Transverse colon (tissue), 4 donors: ENCODE measurements around the gene CRISPLD2. TPM values are rescaled to one million over a fixed set of nuclear protein-coding genes. Genes with fewer than 3 reads are reported as not detected.

Experiments
- DNase-seq: peaks from one replicate; pipeline ENCODE4 v3.0.0-alpha.2; 2019
- H3K27ac ChIP-seq, 4 donors: fragments of 200-600 bp; sonication (generic); 2 replicates each; pipeline ENCODE4 v1.5.1; 2016 to 2018; ENCODE audit warnings: inconsistent platforms in 4 of 4
- H3K27me3 ChIP-seq: fragments of 200-600 bp; sonication (generic); 2 replicates; pipeline ENCODE4 v1.5.1; 2017; ENCODE audit warnings: inconsistent platforms
- H3K36me3 ChIP-seq, 4 donors: fragments of 200-600 bp; sonication (generic); 2 replicates each; pipeline ENCODE4 v1.5.1; 2017 to 2019; ENCODE audit warnings: inconsistent platforms in 4 of 4
- H3K4me1 ChIP-seq, 4 donors: fragments of 200-600 bp; sonication (generic); 2 replicates each; pipeline ENCODE4 v1.5.1; 2017 to 2020; ENCODE audit warnings: inconsistent platforms in 4 of 4
- H3K4me3 ChIP-seq, 4 donors: fragments of 200-600 bp; sonication (generic); 1 replicate in 1 of 4; 2 replicates in 3 of 4; pipeline versions ENCODE4 v1.5.1 to v1.6.1; 2017 to 2019; ENCODE audit warnings: inconsistent platforms in 4 of 4
- H3K9me3 ChIP-seq, 2 donors: fragments of 200-600 bp; sonication (generic); 2 replicates each; pipeline ENCODE4 v1.5.1; 2017 to 2019; ENCODE audit warnings: inconsistent platforms in 2 of 2
- EP300 ChIP-seq: sonication (generic); formaldehyde crosslinking; IDR thresholded peaks from one replicate; pipeline ENCODE4 v1.6.1; 2017; ENCODE audit warnings: antibody characterized with exemption, low read depth
- POLR2A ChIP-seq: fragments of 450-650 bp; IDR thresholded peaks from one replicate; pipeline ENCODE4 v1.6.1; 2016; ENCODE audit warnings: antibody characterized with exemption, mild to moderate bottlenecking, moderate library complexity
- POLR2AphosphoS5 ChIP-seq, 3 donors: sonication (generic); formaldehyde crosslinking; IDR thresholded peaks; one replicate each; pipeline ENCODE4 v1.6.1; 2016; ENCODE audit warnings: antibody characterized with exemption in 3 of 3
- WGBS, 2 donors: methylation state at CpG; one replicate each; pipeline ENCODE4 v1.1.5; 2018; ENCODE audit warnings: low coverage in 1 of 2; 5-methylcytosine and 5-hydroxymethylcytosine counted together
- in situ Hi-C, 4 donors: fragments of 200-750 bp; cut with MboI; loops; one replicate each; pipeline versions ENCODE4 v1.15.0 to v1.15.1; 2017; ENCODE audit warnings: low sequenced_read_pairs in 3 of 4, low pct_ligation_motif_present in 1 of 4, low pct_unique_long_range_greater_than_20kb in 1 of 4
- intact Hi-C: fragments of 100-400 bp; cut with DNase I; formaldehyde crosslinking; loops from one replicate; pipeline ENCODE4 v1.15.1; 2023; ENCODE audit warnings: low total_unique reads
- total RNA-seq, 4 donors: library from RNA; depleted of rRNA; stranded (reverse); fragments of >200 nt; gene quantifications; one replicate each; pipeline ENCODE4 v1.1.0, GENCODE V29; 2016
- TF ChIP-seq, protein P1 (sequence below), 5 experiments: fragments of 200-600 bp in 3 of 5; fragments of 450-650 bp in 2 of 5; sonication (generic) in 3 of 5; IDR thresholded peaks; 1 replicate in 2 of 5; 2 replicates in 3 of 5; pipeline ENCODE4 v1.5.1; 2016 to 2017; ENCODE audit warnings: antibody characterized with exemption in 5 of 5, inconsistent platforms in 3 of 5, mild to moderate bottlenecking in 2 of 5, moderate library complexity in 1 of 5

The CRISPLD2 gene
- total RNA-seq, 4 donors from 2014 or later = 53.4 to 326 (median 71.0) TPM

DNA sequence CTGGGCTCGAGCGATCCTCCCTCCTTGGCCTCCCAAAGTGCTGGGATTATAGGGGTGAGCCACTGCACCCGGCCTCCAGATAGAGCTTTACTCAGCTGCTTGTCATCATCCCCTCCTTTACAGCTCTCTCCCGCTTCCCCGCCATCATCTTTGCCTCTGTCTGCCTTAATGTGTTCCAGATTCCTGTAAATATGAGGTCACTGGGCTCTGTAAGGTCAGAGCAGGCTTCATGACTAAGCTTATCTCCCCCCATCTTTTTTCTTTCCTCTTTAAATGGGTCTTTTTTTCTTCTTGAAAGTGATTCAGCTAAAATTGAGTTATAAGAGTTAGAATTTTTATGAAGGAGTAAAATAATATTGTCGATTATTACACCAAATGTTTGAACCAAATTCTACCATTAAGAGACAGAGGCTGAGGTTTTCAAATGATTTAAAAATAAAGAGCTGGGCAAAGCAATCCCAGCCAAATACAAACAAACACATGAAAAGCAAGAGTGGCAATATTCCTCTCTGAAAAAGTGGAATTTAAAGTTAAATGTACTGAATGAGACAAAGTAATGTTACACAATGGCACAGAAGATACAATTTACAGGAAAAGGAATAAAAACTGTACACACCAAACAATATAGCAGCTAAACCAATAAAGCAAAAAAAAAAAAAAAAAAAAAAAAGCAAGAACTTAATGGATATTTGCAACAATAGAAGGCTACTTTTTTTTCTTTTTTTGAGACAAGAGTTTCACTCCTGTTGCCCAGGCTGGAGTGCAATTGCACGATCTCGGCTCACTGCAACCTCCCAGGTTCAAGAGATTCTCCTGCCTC, 62.1 kb downstream of the CRISPLD2 start:
- H3K4me3 ChIP-seq = no peak overlapping the region
- DNase-seq = no peak
- H3K27me3 ChIP-seq = no peaks in the 10 kb centered on the region
- WGBS, 2 donors = 77 to 91% methylated on average over 7 to 8 of the region's 8 CpGs
- peak overlapping the region in 3 of 4 donors; percentile 58 to 64 (median 61) for H3K27ac ChIP-seq
- H3K4me1 ChIP-seq = peaks cover 0 to 5% (median 2%) of the 10 kb centered on the region in 4 donors
- TF ChIP-seq POLR2AphosphoS5 (IDR thresholded peaks at IDR 0.05) (peak in 2 of 3 donors; percentile 29 to 44), EP300 (no peak)
- H3K9me3 ChIP-seq = no peaks in the 10 kb centered on the region
- in situ Hi-C loops = no loop called here
- intact Hi-C loops = no loop called here
- H3K36me3 ChIP-seq = peaks cover 0 to 8% (median 2%) of the 10 kb centered on the region in 4 donors

DNA sequence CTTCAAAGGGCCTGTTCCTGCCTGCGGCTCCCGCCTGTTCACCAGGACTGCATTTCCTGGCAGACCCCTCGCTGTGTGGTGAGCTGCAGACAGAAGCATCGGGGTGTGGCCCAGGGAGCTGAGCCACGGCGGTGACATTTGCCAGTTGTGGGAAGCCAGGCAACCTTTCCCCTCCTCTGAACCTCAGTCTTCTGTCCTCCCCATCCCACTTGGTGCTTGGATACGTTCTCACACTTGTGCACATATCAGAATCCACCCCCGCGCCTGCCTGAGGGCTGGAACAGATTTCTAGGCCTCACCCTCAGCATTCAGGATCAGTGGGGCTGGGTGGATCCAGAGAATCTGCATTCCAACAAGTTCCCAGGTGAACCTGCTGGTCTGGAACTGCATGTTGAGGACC, 63.5 kb downstream of the CRISPLD2 start:
- H3K27ac ChIP-seq = peak overlapping the region in 1 of 4 donors; percentile 10
- no peaks in the 10 kb centered on the region for H3K27me3 ChIP-seq
- in situ Hi-C loops (no loop called here), intact Hi-C loops (no loop called here)
- WGBS, 2 donors = 84% methylated on average over 9 of the region's 9 CpGs; no CpG with 5 or more reads in 1 of the 2 donors
- TF ChIP-seq, protein P1, sequence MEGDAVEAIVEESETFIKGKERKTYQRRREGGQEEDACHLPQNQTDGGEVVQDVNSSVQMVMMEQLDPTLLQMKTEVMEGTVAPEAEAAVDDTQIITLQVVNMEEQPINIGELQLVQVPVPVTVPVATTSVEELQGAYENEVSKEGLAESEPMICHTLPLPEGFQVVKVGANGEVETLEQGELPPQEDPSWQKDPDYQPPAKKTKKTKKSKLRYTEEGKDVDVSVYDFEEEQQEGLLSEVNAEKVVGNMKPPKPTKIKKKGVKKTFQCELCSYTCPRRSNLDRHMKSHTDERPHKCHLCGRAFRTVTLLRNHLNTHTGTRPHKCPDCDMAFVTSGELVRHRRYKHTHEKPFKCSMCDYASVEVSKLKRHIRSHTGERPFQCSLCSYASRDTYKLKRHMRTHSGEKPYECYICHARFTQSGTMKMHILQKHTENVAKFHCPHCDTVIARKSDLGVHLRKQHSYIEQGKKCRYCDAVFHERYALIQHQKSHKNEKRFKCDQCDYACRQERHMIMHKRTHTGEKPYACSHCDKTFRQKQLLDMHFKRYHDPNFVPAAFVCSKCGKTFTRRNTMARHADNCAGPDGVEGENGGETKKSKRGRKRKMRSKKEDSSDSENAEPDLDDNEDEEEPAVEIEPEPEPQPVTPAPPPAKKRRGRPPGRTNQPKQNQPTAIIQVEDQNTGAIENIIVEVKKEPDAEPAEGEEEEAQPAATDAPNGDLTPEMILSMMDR (IDR thresholded peaks at IDR 0.05) = no peak
- TF ChIP-seq EP300 (no peak), POLR2AphosphoS5 (IDR thresholded peaks at IDR 0.05) (no peak), POLR2A (no peak)
- H3K9me3 ChIP-seq = no peaks in the 10 kb centered on the region
- H3K36me3 ChIP-seq = peaks cover 0 to 8% (median 2%) of the 10 kb centered on the region in 4 donors
- H3K4me1 ChIP-seq = peaks cover 0 to 5% (median 2%) of the 10 kb centered on the region in 4 donors
- no peak for DNase-seq
- no peak overlapping the region for H3K4me3 ChIP-seq

DNA sequence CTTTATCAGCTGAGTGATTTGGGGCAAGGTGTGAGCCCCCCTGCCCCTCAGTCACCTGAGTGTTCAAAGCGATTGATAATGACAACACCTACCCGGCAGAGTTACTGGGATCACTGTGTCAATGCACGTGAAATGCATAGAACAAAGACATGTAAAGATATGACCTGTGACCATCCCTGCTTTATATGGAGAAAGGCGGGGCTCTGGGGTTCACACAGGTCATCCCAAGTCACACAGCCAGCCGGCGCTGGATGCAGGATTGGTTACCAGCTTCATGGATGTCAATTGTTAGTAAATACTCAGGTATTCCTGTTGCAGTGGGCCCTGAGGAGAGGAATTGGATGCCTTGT, 64.4 kb downstream of the CRISPLD2 start:
- Histone ChIP-seq H3K36me3 (peaks cover 0 to 8% (median 2%) of the 10 kb centered on the region in 4 donors), H3K4me1 (peaks cover 0 to 5% (median 2%) of the 10 kb centered on the region in 4 donors), H3K9me3 (no peaks in the 10 kb centered on the region), H3K27me3 (no peaks in the 10 kb centered on the region), H3K4me3 (no peak overlapping the region), H3K27ac (peak overlapping the region in 2 of 4 donors; percentile 3 to 19)
- no peak for DNase-seq
- in situ Hi-C loops = no loop called here
- intact Hi-C loops = no loop called here
- no peak for TF ChIP-seq POLR2A
- TF ChIP-seq EP300 = no peak
- TF ChIP-seq POLR2AphosphoS5 (IDR thresholded peaks at IDR 0.05) = no peak
- TF ChIP-seq, protein P1 (IDR thresholded peaks at IDR 0.05) = no peak
- 70% methylated on average over 6 of the region's 6 CpGs; no CpG with 5 or more reads in 1 of the 2 donors for WGBS, 2 donors

DNA sequence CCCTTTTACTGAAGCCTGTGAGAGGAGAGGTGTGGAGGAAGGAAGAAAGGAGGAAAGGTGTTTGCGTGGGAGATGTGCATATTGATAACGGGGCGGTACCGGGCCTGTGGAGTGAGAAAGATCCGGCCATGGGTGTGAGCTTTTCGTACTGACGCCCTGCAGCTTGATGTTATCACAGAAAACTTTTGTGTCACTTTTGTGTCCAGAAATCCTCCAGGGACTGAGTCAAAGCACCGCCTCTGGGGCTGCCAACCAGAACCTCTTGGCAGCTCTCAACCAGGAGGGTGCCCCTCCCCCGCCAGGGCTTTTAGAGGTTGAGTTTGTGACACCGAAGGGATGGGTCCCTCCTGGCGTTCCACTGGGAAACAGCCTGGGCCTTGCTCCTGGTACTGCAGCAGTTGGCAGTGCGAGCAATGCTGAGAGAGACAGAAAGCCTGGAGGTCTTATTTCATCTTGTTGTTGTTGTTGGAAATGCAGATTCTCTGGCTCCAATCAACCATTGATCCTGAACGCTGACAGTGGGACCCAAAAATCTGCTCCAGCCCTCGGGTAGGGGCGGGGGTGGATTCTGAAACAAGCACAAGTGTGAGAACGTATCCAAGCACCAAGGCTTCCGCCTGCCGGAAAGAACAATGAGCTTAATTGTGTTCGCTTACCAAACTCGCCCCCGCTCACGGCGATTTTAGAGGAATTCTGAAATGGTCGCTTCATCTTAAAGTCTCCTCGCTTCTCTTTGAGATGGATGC, 65.0 kb downstream of the CRISPLD2 start:
- 72 to 82% methylated on average over 10 to 25 of the region's 25 CpGs for WGBS, 2 donors
- TF ChIP-seq POLR2A = no peak
- TF ChIP-seq, protein P1 (IDR thresholded peaks at IDR 0.05) = no peak
- TF ChIP-seq EP300 = no peak
- no peak for TF ChIP-seq POLR2AphosphoS5 (IDR thresholded peaks at IDR 0.05)
- peaks cover 0 to 8% (median 2%) of the 10 kb centered on the region in 4 donors for H3K36me3 ChIP-seq
- no peak for DNase-seq
- no peaks in the 10 kb centered on the region for H3K9me3 ChIP-seq
- in situ Hi-C loops (no loop called here), intact Hi-C loops (no loop called here)
- no peaks in the 10 kb centered on the region for H3K27me3 ChIP-seq
- H3K4me1 ChIP-seq = peaks cover 0 to 5% (median 2%) of the 10 kb centered on the region in 4 donors
- no peak overlapping the region for H3K4me3 ChIP-seq
- H3K27ac ChIP-seq = peak overlapping the region; percentile 19 to 51 (median 32)
